Neural progenitor cell (in vitro differentiated cells): ENCODE data around the gene GALNT13.

Source experiments
- CTCF ChIP-seq: fragments of 200-600 bp; sonication (generic); IDR thresholded peaks from 2 replicates; pipeline ENCODE4 v1.5.1; 2017; ENCODE audit warnings: antibody characterized with exemption, mild to moderate bottlenecking
- EZH2 ChIP-seq: fragments of 200-600 bp; sonication (generic); IDR thresholded peaks from 2 replicates; pipeline ENCODE4 v1.6.1; 2017; ENCODE audit warnings: antibody characterized with exemption, mild to moderate bottlenecking, moderate library complexity

GRCh38 chr2:154392256-154392655 lies 520.5 kb downstream of the GALNT13 start:
- no peak for TF ChIP-seq CTCF
- TF ChIP-seq EZH2: no peak
